Activated T-helper 1 cell treated with anti-CD3 and anti-CD28 coated beads, Interleukin-2, amount 50 U/mL, for 16 hours (primary cell): Measurements from ENCODE around the gene EPHA5.
"Not testable (repeated sequence)": the region's sequence is repeated elsewhere in the genome, so short reads cannot be mapped to it uniquely, and the experiment has no call there.

Source experiments
- DNase-seq, 2 donors: peaks; one replicate each; pipeline ENCODE4 v3.0.0-alpha.2; 2020; ENCODE audit warnings: low read depth in 1 of 2, low spot score in 1 of 2

Gene EPHA5

GRCh38 chr4:65386927-65387326 lies 283.4 kb downstream of the EPHA5 start:
- no peak for DNase-seq

- DNase-seq: no peak
Measured at GRCh38 chr4:65383589-65384305, 286.5 kb downstream of the EPHA5 start.

GRCh38 chr4:65381648-65382047 lies 288.6 kb downstream of the EPHA5 start:
- no peak for DNase-seq

- DNase-seq: no peak
Measured at GRCh38 chr4:65370709-65371108, 299.6 kb downstream of the EPHA5 start.

- no peak for DNase-seq
Measured at GRCh38 chr4:65367306-65367705, 303.0 kb downstream of the EPHA5 start.

- DNase-seq: no peak
Measured at GRCh38 chr4:65358914-65359313, 311.4 kb downstream of the EPHA5 start.

- no peak for DNase-seq
Measured at GRCh38 chr4:65353098-65353497, 317.2 kb downstream of the EPHA5 start.

GRCh38 chr4:65344278-65344825 lies 325.9 kb downstream of the EPHA5 start:
- DNase-seq: no peak

- no peak for DNase-seq
Measured at GRCh38 chr4:65343342-65343741, 326.9 kb downstream of the EPHA5 start.

- no peak for DNase-seq
Measured at GRCh38 chr4:65341557-65341956, 328.7 kb downstream of the EPHA5 start.

GRCh38 chr4:65340382-65341109 lies 329.7 kb downstream of the EPHA5 start:
- no peak for DNase-seq

- DNase-seq: no peak
Measured at GRCh38 chr4:65337371-65337770, 332.9 kb downstream of the EPHA5 start.

- no peak for DNase-seq
Measured at GRCh38 chr4:65336465-65336864, 333.8 kb downstream of the EPHA5 start.

- no peak for DNase-seq
Measured at GRCh38 chr4:65316534-65316933, 353.8 kb downstream of the EPHA5 start.

GRCh38 chr4:65311120-65311519 lies 359.2 kb downstream of the EPHA5 start:
- no peak for DNase-seq

- no peak for DNase-seq
Measured at GRCh38 chr4:65310586-65310985, 359.7 kb downstream of the EPHA5 start.

- DNase-seq: not testable (repeated sequence)
Measured at GRCh38 chr4:65308626-65309025, 361.7 kb downstream of the EPHA5 start.

GRCh38 chr4:65302145-65302544 lies 368.1 kb downstream of the EPHA5 start:
- no peak for DNase-seq

- DNase-seq: no peak
Measured at GRCh38 chr4:65296246-65296645, 374.0 kb downstream of the EPHA5 start.

GRCh38 chr4:65287071-65287470 lies 383.2 kb downstream of the EPHA5 start:
- no peak for DNase-seq
